Activated T-helper 1 cell treated with Interleukin-2 at 50 U/mL for 16 hours (primary cell): Measurements from ENCODE around the gene PLCB4.

Source experiments
- DNase-seq: peaks from one replicate; pipeline ENCODE4 v3.0.0-alpha.2; 2020; ENCODE audit warnings: low read depth

PLCB4 gene

GRCh38 chr20:9402546-9402945 is 333.7 kb downstream of the PLCB4 start:
- DNase-seq, result no peak

GRCh38 chr20:9403448-9403847 is 334.6 kb downstream of the PLCB4 start:
- no peak for DNase-seq

GRCh38 chr20:9407805-9408421 is 339.0 kb downstream of the PLCB4 start:
- DNase-seq, result no peak

GRCh38 chr20:9408422-9409300 is 339.8 kb downstream of the PLCB4 start:
- no peak for DNase-seq

GRCh38 chr20:9409352-9409751 is 340.5 kb downstream of the PLCB4 start:
- no peak for DNase-seq

- DNase-seq, result no peak
Measured at GRCh38 chr20:9409981-9410380, 341.1 kb downstream of the PLCB4 start.

DNA sequence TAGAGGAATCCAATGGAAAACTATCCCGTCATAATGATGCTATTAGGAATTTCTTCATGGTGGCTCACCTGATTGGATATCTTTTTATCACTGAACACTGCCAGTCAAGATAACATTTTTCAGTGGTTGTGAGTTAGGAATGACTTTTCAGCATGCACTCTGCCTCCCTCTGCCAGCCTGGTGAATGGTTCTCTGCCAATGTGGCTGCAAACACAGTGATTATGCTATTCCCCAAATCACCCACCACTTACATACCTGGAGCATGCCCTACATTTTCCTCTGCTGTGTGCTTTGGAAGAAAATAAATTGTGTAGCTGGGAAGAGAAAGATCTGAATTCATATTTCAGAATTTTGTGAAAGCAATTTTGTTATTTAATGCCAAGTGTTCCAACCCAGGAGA is 342.9 kb downstream of the PLCB4 start:
- DNase-seq, result no peak

DNA sequence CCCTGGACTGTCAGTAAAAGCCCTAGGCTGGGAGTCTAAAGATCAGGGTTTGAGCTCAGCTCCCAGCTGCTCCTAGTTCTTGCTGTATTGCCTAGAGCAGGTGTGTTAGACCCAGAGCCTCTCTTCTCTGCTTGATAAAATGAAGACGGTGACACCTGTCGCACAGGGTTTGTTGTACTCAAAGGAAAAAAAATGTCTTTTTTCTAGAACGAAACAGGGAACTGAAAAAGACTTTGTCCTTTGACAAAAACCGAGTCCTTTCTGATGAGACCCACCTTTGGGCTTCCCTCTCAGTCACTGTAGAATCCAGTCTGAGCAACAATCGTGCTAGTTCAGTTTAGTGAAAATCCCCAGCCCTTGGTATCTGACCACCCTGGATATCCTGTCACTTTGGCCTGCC is 343.4 kb downstream of the PLCB4 start:
- DNase-seq, result no peak

GRCh38 chr20:9413001-9413400 is 344.1 kb downstream of the PLCB4 start:
- no peak for DNase-seq

DNA sequence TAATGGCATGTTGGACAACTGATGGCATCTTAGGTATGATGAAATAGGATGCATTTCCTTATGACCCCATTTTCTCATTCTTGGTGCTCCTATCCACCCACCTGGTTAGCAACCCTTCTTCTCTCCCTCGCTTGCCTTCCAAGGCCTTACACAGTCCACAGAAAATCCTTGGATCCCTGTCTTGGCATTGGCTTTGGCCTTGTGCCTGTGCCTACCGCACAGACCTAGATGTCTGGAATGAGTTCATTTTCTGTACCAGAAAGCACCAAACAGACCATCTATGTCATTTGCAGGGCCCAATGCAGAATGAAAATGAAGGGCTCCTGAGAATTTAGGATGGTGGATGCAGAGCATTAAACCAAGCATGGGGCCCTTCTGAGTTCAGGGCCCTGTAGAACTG is 346.5 kb downstream of the PLCB4 start:
- DNase-seq, result no peak

- DNase-seq, result no peak
Measured at GRCh38 chr20:9416421-9416820, 347.5 kb downstream of the PLCB4 start.

DNA sequence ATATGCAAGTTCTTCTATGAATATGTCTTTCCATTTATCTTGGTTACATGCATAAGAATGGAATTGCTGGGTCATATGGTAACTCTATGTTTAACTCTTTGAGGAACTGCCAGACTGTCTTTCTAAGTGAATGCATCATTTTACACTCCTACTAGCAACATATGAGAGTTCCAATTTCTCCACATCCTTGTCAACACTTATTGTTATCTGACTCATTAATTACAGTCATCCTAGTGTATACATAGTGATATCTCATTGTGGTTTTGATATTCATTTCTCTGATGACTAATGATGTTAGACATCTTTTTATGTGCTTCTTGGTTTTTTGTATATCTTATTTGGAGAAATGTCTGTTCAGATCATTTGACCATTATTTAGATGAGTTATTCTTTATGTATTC is 348.8 kb downstream of the PLCB4 start:
- DNase-seq, result no peak

DNA sequence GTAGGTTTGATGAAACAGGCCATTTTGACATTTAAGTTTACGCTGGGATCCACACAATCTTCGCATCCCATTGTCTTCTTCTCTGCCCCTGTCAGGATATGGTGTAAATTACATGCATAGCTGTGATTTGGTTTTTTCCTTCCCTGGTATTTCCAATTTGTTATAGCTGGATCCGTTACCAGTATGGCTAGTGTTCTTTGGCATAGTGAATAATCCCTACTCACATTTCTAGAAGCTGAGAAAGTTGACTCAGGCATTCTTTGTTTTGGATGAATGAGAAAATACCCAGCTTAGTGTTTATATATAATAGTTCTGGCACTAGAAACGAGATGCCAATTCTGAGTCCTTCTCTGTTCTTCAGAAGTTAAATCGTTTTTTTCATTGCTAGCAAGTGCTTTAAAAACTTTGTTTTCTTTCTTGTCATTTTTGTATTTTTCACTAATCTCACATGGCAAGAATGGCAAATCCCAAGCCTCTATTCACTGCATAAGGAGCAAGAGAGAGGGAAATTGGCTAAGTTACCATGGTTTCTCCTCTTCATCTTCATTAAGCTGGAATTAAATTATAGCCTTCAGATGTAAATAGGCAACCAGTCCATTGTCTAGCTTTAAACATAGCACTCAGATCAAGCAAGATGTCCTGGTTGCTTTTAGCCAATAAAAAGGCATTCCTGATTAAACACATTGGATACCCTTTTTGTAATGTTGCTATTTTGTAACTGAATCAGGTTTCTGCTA is 353.6 kb downstream of the PLCB4 start:
- no peak for DNase-seq

DNA sequence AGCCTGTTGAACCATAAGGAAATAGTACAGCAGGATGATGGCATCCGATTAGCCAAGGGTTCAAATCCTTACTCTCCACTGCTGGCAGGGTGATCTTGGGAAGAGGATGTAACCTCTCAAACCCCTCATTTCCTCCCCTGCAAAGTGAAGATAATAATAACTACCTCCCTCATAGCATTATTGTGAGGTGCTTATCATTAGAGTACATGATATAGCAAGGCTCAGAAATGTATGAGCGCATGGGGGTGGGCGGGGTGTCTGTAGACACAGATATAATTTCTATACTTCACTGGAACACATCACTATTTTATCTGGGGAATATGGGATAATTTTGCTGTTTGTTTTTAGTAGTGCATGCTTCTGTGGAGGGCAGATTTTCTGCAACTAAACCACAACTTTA is 355.7 kb downstream of the PLCB4 start:
- no peak for DNase-seq

GRCh38 chr20:9427430-9428291 is 358.8 kb downstream of the PLCB4 start:
- DNase-seq, result no peak

GRCh38 chr20:9428292-9428607 is 359.4 kb downstream of the PLCB4 start:
- DNase-seq, result no peak

DNA sequence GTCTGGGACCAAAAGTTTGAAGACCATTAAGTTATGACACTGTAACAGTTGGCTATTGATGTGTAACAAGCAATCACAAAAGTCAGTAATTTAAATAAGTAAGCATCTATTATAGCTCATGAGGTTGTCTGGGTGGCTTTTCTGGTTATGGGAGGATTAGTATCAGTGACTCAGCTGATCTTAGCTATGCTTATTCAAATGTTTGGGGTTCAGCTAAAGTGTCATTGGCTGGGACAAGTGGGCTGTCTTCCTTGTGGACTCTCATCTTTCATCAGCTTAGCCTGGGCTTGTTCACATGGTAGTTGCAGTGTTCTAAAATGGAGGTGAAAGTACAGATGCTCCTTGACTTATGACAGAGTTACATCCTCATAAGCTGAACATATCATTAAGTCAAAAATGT is 370.9 kb downstream of the PLCB4 start:
- DNase-seq, result no peak

- no peak for DNase-seq
Measured at GRCh38 chr20:9440892-9441291, 372.0 kb downstream of the PLCB4 start.

GRCh38 chr20:9441948-9442347 is 373.1 kb downstream of the PLCB4 start:
- DNase-seq, result no peak

DNA sequence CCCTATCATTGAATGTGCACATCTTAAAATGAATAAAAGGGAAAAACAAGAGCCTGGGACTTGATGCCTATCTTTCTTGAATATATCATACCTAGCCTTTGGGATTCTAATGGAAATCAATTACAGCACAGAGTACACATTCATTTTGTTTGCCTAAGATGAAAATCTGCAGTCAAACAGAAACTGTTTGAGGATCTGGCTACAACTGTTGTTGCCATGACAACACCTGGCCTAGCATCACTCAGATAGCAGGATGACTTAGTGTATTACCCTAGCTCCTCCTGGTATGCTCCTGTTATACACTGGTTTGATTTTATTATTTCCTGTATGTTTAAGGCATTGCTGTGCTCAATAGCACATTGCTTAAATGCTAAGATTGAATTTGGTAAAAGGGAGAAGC is 374.0 kb downstream of the PLCB4 start:
- no peak for DNase-seq

DNA sequence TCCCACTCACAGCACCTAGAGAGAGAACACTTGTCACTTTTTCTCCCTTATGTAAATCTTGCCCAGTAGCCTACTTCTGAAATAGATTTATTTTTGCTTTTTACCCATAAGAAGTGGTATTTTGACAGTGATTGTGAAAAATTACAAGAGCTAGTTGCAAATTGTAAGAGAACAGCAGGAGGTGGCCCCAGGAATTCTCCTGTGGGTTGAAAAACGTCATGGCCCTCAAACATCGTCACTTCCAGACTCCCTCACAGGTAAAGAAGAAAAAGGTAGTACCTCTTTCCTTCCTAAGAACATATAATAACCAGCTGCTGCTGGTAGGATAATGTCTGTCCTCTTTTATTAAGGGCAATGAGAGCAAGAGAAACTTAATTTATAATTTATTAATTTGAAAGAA is 376.0 kb downstream of the PLCB4 start:
- DNase-seq, result no peak

DNA sequence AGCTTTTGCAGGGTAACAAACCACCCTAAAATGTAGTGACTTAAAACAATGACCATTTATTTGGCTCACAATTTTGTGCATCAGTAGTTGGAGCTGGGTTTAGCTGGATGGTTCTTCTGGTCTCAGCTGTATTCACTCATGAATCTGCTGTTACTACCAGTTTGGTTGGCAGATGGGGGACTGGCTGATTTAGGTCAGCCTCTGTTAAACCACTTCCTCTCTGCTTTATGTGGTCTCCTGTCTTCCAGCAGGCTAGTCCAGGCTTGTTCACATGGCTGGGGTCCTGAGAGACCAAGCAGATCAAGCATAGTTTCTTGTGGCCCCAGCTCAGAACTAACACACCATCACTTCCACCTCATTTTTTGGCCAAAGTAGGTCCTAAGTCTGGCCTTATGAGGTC is 378.3 kb downstream of the PLCB4 start:
- DNase-seq, result no peak
